DOHH2 (cell line): ENCODE results near the gene CCDC7.

ENCODE experiments used
- H3F3A ChIP-seq: fragments of 200-600 bp; sonication (generic), shearing (Covaris generic); 2 replicates; pipeline ENCODE4 v1.6.0; 2016; ENCODE audit warnings: antibody characterized with exemption, mild to moderate bottlenecking; ENCODE audit not compliant: control insufficient read depth, insufficient read depth
- H3K27ac ChIP-seq: fragments of 200-600 bp; sonication (generic); 2 replicates; pipeline ENCODE4 v1.5.1; 2014; ENCODE audit warnings: low read depth, mild to moderate bottlenecking, low read length, moderate library complexity
- H3K27me3 ChIP-seq: fragments of 200-600 bp; sonication (generic); 2 replicates; pipeline ENCODE4 v1.6.1; 2014; ENCODE audit warnings: mild to moderate bottlenecking, low read length, mixed read lengths; ENCODE audit not compliant: control insufficient read depth
- H3K36me3 ChIP-seq: fragments of 200-600 bp; sonication (generic); 2 replicates; pipeline ENCODE4 v1.6.1; 2014; ENCODE audit warnings: mild to moderate bottlenecking, low read length, moderate library complexity, mixed read lengths; ENCODE audit not compliant: control insufficient read depth
- H3K4me1 ChIP-seq: fragments of 200-600 bp; sonication (generic); 2 replicates; pipeline ENCODE4 v1.6.1; 2014; ENCODE audit warnings: mild to moderate bottlenecking, low read length, mixed read lengths; ENCODE audit not compliant: control insufficient read depth
- H3K4me2 ChIP-seq: fragments of 200-600 bp; sonication (generic); 2 replicates; pipeline ENCODE4 v1.6.0; 2014; ENCODE audit warnings: mild to moderate bottlenecking, low read length, moderate library complexity
- H3K4me3 ChIP-seq: fragments of 200-600 bp; sonication (generic); 2 replicates; pipeline ENCODE4 v1.5.1; 2014; ENCODE audit warnings: mild to moderate bottlenecking, low read length, mixed read lengths
- H3K79me2 ChIP-seq: fragments of 200-600 bp; sonication (generic); 2 replicates; pipeline ENCODE4 v1.6.1; 2014; ENCODE audit warnings: mild to moderate bottlenecking, low read length, mixed read lengths; ENCODE audit not compliant: control insufficient read depth
- H3K9me2 ChIP-seq: fragments of 200-600 bp; sonication (generic); replicated peaks from 2 replicates; pipeline ENCODE4 v1.6.1; 2014; ENCODE audit warnings: mild to moderate bottlenecking, low read length, mixed read lengths; ENCODE audit not compliant: control insufficient read depth
- H3K9me3 ChIP-seq: fragments of 200-600 bp; sonication (generic); 2 replicates; pipeline ENCODE4 v1.6.1; 2014; ENCODE audit warnings: antibody characterized with exemption, low read length, mixed read lengths; ENCODE audit not compliant: control insufficient read depth, insufficient read depth
- H4K20me1 ChIP-seq: fragments of 200-600 bp; sonication (generic); 2 replicates; pipeline ENCODE4 v1.6.0; 2014; ENCODE audit warnings: low read depth, mild to moderate bottlenecking, antibody characterized with exemption, low read length, moderate library complexity; ENCODE audit not compliant: control insufficient read depth, insufficient read depth
- CTCF ChIP-seq: fragments of 200-600 bp; sonication (generic); IDR thresholded peaks from one replicate; pipeline ENCODE4 v1.5.1; 2014; ENCODE audit warnings: antibody characterized with exemption, mild to moderate bottlenecking, low read depth, low read length; ENCODE audit not compliant: poor library complexity, severe bottlenecking
- EZH2phosphoT487 ChIP-seq: fragments of 200-600 bp; sonication (generic); IDR thresholded peaks from 2 replicates; pipeline ENCODE4 v1.6.1; 2017; ENCODE audit warnings: borderline replicate concordance, mild to moderate bottlenecking, antibody characterized with exemption, low read length, moderate library complexity, mixed read lengths

The CCDC7 gene

GRCh38 chr10:32851301-32851700, 405.4 kb downstream of the CCDC7 start:
- no peaks in the 10 kb centered on the region for H4K20me1 ChIP-seq
- H3K36me3 ChIP-seq: no peaks in the 10 kb centered on the region
- TF ChIP-seq EZH2phosphoT487 (no peak), CTCF (no peak)
- H3K4me3 ChIP-seq: no peak overlapping the region
- no peaks in the 10 kb centered on the region; the same call in 1 of the 2 replicates for H3K9me3 ChIP-seq
- H3K4me1 ChIP-seq: no peaks in the 10 kb centered on the region
- H3K27ac ChIP-seq: no peak overlapping the region
- no peaks in the 10 kb centered on the region for H3K9me2 ChIP-seq
- H3K27me3 ChIP-seq: peaks cover 3% of the 10 kb centered on the region; the same call in 1 of the 2 replicates
- no peaks in the 10 kb centered on the region for H3K79me2 ChIP-seq
- H3K4me2 ChIP-seq: no peak overlapping the region
- no peaks in the 10 kb centered on the region for H3F3A ChIP-seq

GRCh38 chr10:32854435-32854834, 408.5 kb downstream of the CCDC7 start:
- Histone ChIP-seq H3F3A (no peaks in the 10 kb centered on the region), H3K4me2 (no peak overlapping the region), H3K4me1 (no peaks in the 10 kb centered on the region), H3K27me3 (no peaks in the 10 kb centered on the region; the same call in 1 of the 2 replicates), H3K9me2 (no peaks in the 10 kb centered on the region), H3K79me2 (no peaks in the 10 kb centered on the region), H3K27ac (no peak overlapping the region), H3K9me3 (no peaks in the 10 kb centered on the region; the same call in 1 of the 2 replicates), H4K20me1 (no peaks in the 10 kb centered on the region), H3K36me3 (no peaks in the 10 kb centered on the region), H3K4me3 (no peak overlapping the region)
- TF ChIP-seq EZH2phosphoT487 (no peak), CTCF (no peak)

GRCh38 chr10:32865170-32865569, 419.2 kb downstream of the CCDC7 start:
- Histone ChIP-seq H3K4me2 (no peak overlapping the region), H3K27ac (no peak overlapping the region), H3K27me3 (no peaks in the 10 kb centered on the region; the same call in 1 of the 2 replicates), H3F3A (no peaks in the 10 kb centered on the region), H4K20me1 (no peaks in the 10 kb centered on the region), H3K4me3 (no peak overlapping the region), H3K4me1 (no peaks in the 10 kb centered on the region), H3K9me3 (no peaks in the 10 kb centered on the region), H3K79me2 (no peaks in the 10 kb centered on the region), H3K36me3 (no peaks in the 10 kb centered on the region), H3K9me2 (no peaks in the 10 kb centered on the region)
- TF ChIP-seq CTCF (no peak), EZH2phosphoT487 (no peak)

GRCh38 chr10:32877915-32878314, 432.0 kb downstream of the CCDC7 start:
- no peaks in the 10 kb centered on the region for H3F3A ChIP-seq
- H4K20me1 ChIP-seq: no peaks in the 10 kb centered on the region
- H3K27me3 ChIP-seq: no peaks in the 10 kb centered on the region
- no peaks in the 10 kb centered on the region for H3K9me3 ChIP-seq
- no peaks in the 10 kb centered on the region for H3K4me1 ChIP-seq
- H3K4me2 ChIP-seq: no peak overlapping the region
- no peak overlapping the region for H3K4me3 ChIP-seq
- H3K36me3 ChIP-seq: no peaks in the 10 kb centered on the region
- no peaks in the 10 kb centered on the region for H3K9me2 ChIP-seq
- no peak for TF ChIP-seq CTCF
- TF ChIP-seq EZH2phosphoT487: no peak
- no peak overlapping the region for H3K27ac ChIP-seq
- H3K79me2 ChIP-seq: no peaks in the 10 kb centered on the region
